ENCODE measurements around the gene TBC1D1.

- TF ChIP-seq CTCF (IDR thresholded peaks at IDR 0.05 in 8 of 11, conservative IDR thresholded peaks at IDR 0.05 in 3 of 11) (no peak), POLR2AphosphoS5 (IDR thresholded peaks at IDR 0.05) (no peak), POLR2A (IDR thresholded peaks at IDR 0.05) (no peak)
These were observed 32.0 kb upstream of the TBC1D1 start for GRCh38 chr4:37858872-37859271.

Measured in spleen (tissue), 7 donors.